Activated effector memory CD4-positive, alpha-beta T cell treated with anti-CD3 and anti-CD28 coated beads, Interleukin-2, amount 50 U/mL, for 16 hours (primary cell): ENCODE data around the gene RAB40C.

Experiments
- DNase-seq: peaks from one replicate; pipeline ENCODE4 v3.0.0-alpha.2; 2020

The RAB40C gene

GRCh38 chr16:634051-634670 is 44.3 kb downstream of the RAB40C start:
- no peak for DNase-seq

- DNase-seq = no peak
Observed at GRCh38 chr16:634996-635395, 45.1 kb downstream of the RAB40C start.

- DNase-seq = no peak
Observed at GRCh38 chr16:635573-636205, 45.8 kb downstream of the RAB40C start.

- DNase-seq = peak; percentile 97
Observed at GRCh38 chr16:636206-637080, 46.6 kb downstream of the RAB40C start, which contains the start of gene METTL26. METTL26 (minus strand) TSS chr16:636305; CDS start chr16:636290, 15 bp downstream.

DNA sequence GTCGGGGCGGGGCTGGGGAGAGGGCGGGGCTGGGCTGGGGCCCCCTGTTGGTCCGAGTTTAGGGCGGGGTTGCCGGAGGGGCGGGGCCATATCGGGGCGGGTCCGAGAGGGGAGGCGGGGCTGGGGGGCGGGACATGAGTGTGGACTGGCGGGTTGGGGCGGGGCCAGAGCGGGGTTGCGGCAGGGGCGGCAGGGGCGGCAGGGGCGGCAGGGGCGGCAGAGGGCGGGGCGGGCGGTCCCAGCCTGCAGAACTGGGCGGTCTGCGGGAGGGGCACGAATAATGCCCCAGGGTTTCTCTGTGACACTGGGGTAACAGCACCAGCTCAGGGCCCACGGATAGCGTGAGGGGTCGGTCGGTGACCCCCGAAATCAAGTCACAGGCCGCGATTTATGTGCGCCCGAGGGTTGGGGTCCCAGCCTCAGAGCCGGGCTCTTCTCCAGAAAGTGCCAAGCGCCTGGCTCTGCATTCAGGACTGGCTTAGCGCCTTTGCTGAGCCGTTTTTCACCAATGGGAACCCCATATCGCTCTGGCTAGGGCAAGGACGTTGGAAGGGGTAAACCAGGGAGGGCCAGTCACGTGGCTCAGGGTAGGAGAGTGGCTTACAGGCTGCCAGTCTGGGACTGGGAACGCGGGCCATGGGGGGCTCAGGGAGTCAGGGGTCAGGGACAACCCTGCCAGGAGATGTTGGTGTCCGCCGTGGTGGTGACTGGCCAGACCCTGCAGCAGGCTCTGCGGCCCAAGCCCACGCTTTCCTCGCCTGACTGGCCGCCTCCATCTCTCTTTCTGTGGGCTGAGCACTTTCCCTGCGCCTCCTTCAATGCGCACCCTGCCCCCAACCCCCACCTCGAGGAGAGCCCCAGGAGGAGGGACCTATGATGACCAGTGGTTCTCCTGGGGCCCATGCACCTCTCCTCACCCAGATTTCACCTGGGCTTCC is 47.5 kb downstream of the RAB40C start:
- peak; percentile 93 for DNase-seq

- DNase-seq = no peak
Observed at GRCh38 chr16:638034-638543, 48.2 kb downstream of the RAB40C start.

DNA sequence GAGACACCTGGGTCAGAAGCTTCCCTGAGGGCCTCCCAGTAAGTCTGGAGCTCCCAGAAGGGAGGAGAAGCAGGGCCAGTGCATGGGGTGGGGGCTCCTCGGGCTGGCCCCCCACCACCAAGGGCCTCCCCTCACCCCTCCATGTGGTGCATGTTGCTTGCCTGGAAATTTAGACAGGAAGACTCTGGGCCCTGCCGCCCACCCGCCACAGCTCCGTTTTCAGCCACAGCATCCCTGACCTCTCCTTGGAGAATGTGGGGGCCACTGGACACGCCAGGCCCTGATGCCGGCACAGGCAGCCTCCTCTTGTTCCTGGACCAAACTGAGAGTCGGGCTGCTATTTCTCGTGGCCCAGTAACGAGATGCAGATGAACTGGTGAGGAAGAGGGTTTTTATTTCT is 49.0 kb downstream of the RAB40C start:
- no peak for DNase-seq

DNA sequence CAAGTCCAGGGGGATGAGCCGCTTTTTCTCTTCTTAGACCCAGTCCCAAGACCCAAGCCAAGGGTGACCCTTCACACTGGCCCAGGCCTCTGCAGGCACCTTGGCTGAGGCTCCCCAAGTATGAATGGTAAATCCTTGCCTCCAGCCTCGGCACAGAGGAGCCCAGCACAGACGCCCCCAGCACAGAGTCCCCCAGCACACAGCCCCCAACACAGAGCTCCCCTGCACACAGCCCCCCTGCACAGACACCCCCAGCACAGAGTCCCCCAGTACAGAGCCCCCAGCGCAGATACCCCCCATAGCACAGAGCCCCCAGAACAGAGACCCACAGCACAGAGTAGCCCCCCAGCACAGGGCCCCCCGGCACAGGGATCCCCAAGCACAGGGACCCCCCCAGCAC is 50.7 kb downstream of the RAB40C start:
- no peak for DNase-seq

GRCh38 chr16:641326-642188 is 51.7 kb downstream of the RAB40C start, which contains the start of gene MCRIP2:
MCRIP2 (plus strand) TSS chr16:641828; CDS start chr16:641992, 164 bp downstream.
- DNase-seq = peak; percentile 88

GRCh38 chr16:642189-643049 is 52.6 kb downstream of the RAB40C start:
- DNase-seq = peak; percentile 75

DNA sequence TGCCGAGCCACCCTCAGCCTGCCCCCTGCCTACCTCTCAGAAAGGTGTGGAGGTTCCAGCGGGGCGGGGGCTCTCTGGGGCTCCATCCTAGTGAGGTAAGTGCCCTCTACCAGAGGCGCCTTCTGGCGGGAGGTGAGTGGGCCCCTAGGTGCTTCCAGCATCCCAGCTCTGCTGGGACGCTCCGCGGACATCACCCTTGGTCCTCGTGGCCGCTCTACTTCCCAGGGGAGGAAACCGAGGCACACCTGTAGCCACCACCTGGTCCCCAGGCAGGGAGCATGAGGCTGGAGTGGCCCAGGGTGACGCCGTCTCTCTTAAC is 53.1 kb downstream of the RAB40C start:
- no peak for DNase-seq

DNA sequence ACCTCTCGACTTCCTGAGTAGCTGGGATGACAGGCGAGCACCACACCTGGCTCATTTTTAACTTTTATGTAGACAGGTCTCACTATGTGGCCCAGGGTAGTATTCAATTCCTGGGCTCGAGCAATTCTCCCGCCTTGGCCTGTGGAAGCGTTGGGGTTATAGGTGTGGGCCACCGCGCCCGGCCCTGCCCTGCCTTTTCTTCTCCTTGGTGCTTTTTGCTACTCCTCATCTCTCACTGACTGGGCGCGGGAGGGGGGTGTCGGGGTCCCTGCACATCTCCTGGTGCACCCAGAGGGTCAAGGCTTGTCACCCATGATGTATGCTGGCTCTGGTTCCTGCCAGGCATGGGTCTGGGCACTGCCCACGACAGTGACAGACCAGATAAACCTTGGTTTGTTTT is 54.7 kb downstream of the RAB40C start:
- DNase-seq = no peak

GRCh38 chr16:645852-646678 is 56.2 kb downstream of the RAB40C start:
- DNase-seq = no peak

DNA sequence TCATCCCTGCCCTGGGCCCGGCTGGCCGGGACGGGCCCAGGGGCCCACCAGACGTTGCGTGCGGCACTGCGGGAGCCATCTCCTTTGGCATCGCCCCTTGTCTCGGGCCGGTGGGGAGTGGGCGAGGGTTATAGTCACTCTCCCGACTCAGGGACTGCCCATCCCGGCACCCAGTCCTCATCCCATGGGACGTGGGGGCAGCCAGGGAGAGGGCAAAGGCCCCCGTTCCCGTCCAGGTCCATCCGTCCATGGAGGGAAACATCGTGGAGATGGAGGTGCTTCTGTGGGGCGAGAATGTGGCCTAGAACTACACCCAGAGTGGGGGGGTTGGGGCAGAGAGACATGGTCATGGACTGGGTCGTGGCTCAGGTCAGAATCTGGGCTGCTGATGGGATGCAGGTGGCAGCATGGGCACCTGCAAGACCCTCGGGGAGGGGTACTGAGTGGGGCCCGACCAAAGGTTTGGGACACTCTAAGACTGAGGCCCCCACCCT is 56.9 kb downstream of the RAB40C start:
- DNase-seq = no peak

DNA sequence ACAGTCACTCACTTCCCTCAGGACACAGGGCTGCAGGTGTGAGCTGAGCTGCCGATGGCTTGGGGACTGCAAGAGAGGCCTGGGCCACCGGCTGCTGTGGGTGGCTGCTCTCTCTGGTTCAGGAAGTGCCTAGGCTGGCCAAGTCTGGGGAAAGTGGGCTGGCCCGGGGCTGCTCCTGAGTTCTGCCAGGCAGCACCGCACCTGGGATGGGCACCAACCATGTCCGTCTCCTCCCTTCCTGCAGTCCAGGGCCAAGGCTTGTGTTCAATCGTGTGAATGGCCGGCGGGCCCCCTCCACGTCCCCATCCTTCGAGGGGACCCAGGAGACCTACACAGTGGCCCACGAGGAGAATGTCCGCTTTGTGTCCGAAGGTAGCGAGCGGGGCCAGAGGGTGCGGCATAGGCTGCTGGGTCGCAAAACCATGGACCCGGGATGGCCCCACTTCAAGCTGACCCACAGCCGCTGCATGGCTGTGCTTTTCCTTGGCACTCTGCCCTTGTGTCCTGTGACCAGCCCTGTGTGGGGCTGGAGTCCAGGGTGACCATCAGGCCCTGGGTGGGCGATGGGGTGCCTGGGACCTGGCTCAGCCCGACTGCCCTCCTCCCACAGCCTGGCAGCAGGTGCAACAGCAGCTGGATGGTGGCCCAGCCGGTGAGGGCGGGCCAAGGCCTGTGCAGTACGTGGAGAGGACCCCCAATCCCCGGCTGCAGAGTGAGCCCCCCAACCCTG is 57.5 kb downstream of the RAB40C start:
- DNase-seq = no peak

DNA sequence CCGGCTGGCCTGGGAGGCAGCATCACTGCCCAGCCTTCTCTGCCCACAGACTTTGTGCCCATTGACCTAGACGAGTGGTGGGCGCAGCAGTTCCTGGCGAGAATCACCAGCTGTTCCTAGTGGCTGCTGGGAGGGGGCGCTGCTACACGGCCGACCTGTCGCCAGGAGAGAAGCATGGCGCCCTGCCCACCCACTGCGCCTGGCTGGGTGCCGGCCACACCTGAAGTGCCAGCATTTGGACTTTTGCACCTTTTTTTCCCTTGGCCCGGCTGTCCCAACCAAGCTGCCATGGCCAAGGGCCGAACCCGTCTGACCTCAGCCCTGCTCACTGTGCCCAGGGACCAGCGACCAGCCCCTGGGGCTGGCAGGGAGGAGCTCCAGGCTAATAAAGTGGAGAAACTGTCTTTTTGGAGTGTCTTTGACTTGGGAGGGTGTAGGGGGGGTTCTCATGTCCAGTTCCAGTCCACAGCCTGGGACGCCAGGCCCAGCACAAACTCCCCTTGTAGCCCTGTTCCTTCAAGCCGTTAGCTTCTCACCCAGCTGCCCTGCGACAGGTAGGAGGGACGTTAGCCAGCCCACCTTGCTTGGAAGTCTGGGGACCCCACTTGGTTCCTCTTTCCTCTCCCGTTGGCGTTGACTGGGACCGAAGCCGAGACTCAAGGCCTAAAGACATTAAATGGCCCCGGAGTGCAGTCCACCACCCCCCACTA is 58.4 kb downstream of the RAB40C start:
- DNase-seq = peak; percentile 79

GRCh38 chr16:648781-649589 is 59.1 kb downstream of the RAB40C start, which contains the start of gene WDR90:
WDR90 (plus strand) TSS chr16:649365; CDS start chr16:649417, 52 bp downstream.
- DNase-seq = peak; percentile 98
